Stomach (tissue), 9 donors: ENCODE measurements around the gene TBCD. TPM values are rescaled to one million over a fixed set of nuclear protein-coding genes. Genes with fewer than 3 reads are reported as not detected.

Source experiments
- DNase-seq, 2 donors: peaks; one replicate each; pipeline versions ENCODE4 v3.0.0 to v3.0.0-alpha.2; 2013 to 2019
- H3K27ac ChIP-seq, 5 donors: fragments of 200-600 bp in 4 of 5; sonication (generic) in 4 of 5; one replicate each; pipeline ENCODE4 v1.5.1; 2013 to 2019; ENCODE audit warnings: mild to moderate bottlenecking in 1 of 5, moderate library complexity in 1 of 5
- H3K27me3 ChIP-seq, 3 donors: fragments of 200-600 bp; sonication (generic); one replicate each; pipeline ENCODE4 v1.5.1; 2017 to 2019; ENCODE audit warnings: mixed run types in 1 of 3
- H3K36me3 ChIP-seq, 4 donors: fragments of 200-600 bp; sonication (generic); 1 replicate in 3 of 4; 2 replicates in 1 of 4; pipeline ENCODE4 v1.5.1; 2016 to 2019
- H3K4me1 ChIP-seq, 4 donors: fragments of 200-600 bp; sonication (generic); one replicate each; pipeline ENCODE4 v1.5.1; 2016 to 2019
- H3K4me3 ChIP-seq, 4 donors: fragments of 200-600 bp; sonication (generic) in 3 of 4; one replicate each; pipeline ENCODE4 v1.5.1; 2016 to 2019; ENCODE audit warnings: mild to moderate bottlenecking in 1 of 4
- H3K9me3 ChIP-seq, 4 donors: fragments of 200-600 bp; sonication (generic); one replicate each; pipeline ENCODE4 v1.5.1; 2016 to 2019
- EP300 ChIP-seq: sonication (generic); formaldehyde crosslinking; IDR thresholded peaks from one replicate; pipeline ENCODE4 v1.6.1; 2017; ENCODE audit warnings: antibody characterized with exemption
- POLR2A ChIP-seq, 4 donors: fragments of 450-650 bp; IDR thresholded peaks; one replicate each; pipeline ENCODE4 v1.6.1; 2016; ENCODE audit warnings: antibody characterized with exemption in 4 of 4, control low read depth in 2 of 4, mild to moderate bottlenecking in 1 of 4, moderate library complexity in 1 of 4
- POLR2AphosphoS5 ChIP-seq, 3 donors: sonication (generic); formaldehyde crosslinking; IDR thresholded peaks; one replicate each; pipeline ENCODE4 v1.6.1; 2016; ENCODE audit warnings: antibody characterized with exemption in 3 of 3
- WGBS, 5 donors: extraction: QIAGEN DNeasy Blood & Tissue Kit in 3 of 5; methylation state at CpG; one replicate each; pipeline versions ENCODE4 v1.1.5 to v1.1.7; 2013 to 2018; 5-methylcytosine and 5-hydroxymethylcytosine counted together
- intact Hi-C: fragments of 100-400 bp; cut with DNase I; formaldehyde crosslinking; loops from one replicate; pipeline ENCODE4 v1.15.1; 2023; ENCODE audit warnings: low total_unique reads
- polyA plus RNA-seq, 3 donors: library from polyadenylated mRNA; stranded (reverse); fragments of 200-250 nt; gene quantifications; one replicate each; pipeline ENCODE4 v1.2.3, GENCODE V29; 2013
- total RNA-seq, 5 donors: library from RNA; depleted of rRNA; stranded (reverse); fragments of >200 nt; gene quantifications; one replicate each; pipeline versions ENCODE4 v1.1.0 to v1.2.3, GENCODE V29; 2014 to 2016
- TF ChIP-seq, protein P1 (sequence below), 7 experiments: fragments of 450-650 bp in 4 of 7; fragments of 200-600 bp in 3 of 7; sonication (generic) in 3 of 7; IDR thresholded peaks; one replicate each; pipeline ENCODE4 v1.5.1; 2016 to 2019; ENCODE audit warnings: antibody characterized with exemption in 7 of 7, control low read depth in 2 of 7, mild to moderate bottlenecking in 1 of 7
- donor health status: healthy with polysubstance abuse.
- donor health status: Bipolar disorder and iron deficiency.
- donor health status: healthy.

TBCD gene
- total and polyA plus RNA-seq, 8 donors = 51.2 to 155 (median 101) TPM

- 86 to 91% (median 88%) methylated on average over 19 to 25 of the region's 25 CpGs for WGBS, 5 donors
- Histone ChIP-seq H3K27ac (no peak overlapping the region), H3K4me3 (no peak overlapping the region), H3K36me3 (no peaks in the 10 kb centered on the region), H3K9me3 (no peaks in the 10 kb centered on the region), H3K4me1 (peaks cover 0 to 2% (median 0%) of the 10 kb centered on the region in 4 donors), H3K27me3 (peaks cover 0 to 7% (median 0%) of the 10 kb centered on the region in 3 donors)
- intact Hi-C loops = no loop called here
- DNase-seq = no peak
- TF ChIP-seq, protein P1, sequence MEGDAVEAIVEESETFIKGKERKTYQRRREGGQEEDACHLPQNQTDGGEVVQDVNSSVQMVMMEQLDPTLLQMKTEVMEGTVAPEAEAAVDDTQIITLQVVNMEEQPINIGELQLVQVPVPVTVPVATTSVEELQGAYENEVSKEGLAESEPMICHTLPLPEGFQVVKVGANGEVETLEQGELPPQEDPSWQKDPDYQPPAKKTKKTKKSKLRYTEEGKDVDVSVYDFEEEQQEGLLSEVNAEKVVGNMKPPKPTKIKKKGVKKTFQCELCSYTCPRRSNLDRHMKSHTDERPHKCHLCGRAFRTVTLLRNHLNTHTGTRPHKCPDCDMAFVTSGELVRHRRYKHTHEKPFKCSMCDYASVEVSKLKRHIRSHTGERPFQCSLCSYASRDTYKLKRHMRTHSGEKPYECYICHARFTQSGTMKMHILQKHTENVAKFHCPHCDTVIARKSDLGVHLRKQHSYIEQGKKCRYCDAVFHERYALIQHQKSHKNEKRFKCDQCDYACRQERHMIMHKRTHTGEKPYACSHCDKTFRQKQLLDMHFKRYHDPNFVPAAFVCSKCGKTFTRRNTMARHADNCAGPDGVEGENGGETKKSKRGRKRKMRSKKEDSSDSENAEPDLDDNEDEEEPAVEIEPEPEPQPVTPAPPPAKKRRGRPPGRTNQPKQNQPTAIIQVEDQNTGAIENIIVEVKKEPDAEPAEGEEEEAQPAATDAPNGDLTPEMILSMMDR (IDR thresholded peaks at IDR 0.05) = no peak
- TF ChIP-seq EP300 (no peak), POLR2AphosphoS5 (IDR thresholded peaks at IDR 0.05) (no peak), POLR2A (IDR thresholded peaks at IDR 0.05) (no peak)
These were observed 42.0 kb upstream of the TBCD start for GRCh38 chr17:82709676-82710498.

DNA sequence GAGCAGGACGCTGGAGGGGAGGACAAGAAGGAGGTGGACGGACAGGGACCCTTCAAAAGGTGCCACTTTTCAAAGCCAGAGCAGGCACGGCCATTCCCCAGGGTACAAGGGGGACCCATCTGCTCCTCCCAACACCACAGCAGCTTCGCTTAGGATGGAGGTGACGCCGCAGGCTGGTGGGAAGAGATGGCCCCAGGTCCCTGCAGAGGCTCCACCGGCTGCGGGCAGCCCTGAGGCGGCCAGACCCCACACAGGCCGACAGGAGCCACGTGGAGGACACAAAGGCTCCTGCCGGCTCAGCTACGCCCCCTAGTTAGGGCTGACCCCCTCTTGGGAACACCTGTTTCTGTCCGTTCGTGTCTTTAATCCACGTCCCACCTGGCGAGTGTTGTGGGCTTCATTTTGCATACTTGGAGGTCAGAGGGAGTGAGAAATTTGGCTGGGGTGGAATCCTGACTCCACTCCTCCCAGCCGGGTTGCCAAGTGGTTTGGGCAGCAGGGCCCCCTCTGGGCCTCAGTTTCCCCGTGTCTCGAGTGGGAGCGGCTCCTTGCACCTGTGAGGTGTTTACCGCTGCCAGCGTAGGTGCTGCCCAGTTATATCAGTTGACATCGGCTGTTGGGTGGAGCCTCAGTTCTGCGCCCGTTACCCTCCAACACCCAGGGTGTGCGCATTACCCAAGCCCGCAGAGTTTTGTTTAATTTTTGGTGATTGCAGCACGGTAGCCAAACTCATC lies 41.2 kb upstream of the TBCD start:
- no peak for DNase-seq
- Histone ChIP-seq H3K4me3 (no peak overlapping the region), H3K27me3 (peaks cover 0 to 7% (median 0%) of the 10 kb centered on the region in 3 donors), H3K9me3 (no peaks in the 10 kb centered on the region), H3K27ac (no peak overlapping the region), H3K4me1 (peaks cover under 1 to 3% (median 2%) of the 10 kb centered on the region in 4 donors), H3K36me3 (no peaks in the 10 kb centered on the region)
- TF ChIP-seq POLR2AphosphoS5 (IDR thresholded peaks at IDR 0.05) (no peak), EP300 (no peak)
- WGBS, 5 donors = 67 to 79% (median 75%) methylated on average over 26 to 29 of the region's 29 CpGs
- intact Hi-C loops = no loop called here

- 87 to 93% (median 92%) methylated on average over 23 to 35 of the region's 35 CpGs for WGBS, 5 donors
These were observed 38.7 kb upstream of the TBCD start for GRCh38 chr17:82713071-82713723.

DNA sequence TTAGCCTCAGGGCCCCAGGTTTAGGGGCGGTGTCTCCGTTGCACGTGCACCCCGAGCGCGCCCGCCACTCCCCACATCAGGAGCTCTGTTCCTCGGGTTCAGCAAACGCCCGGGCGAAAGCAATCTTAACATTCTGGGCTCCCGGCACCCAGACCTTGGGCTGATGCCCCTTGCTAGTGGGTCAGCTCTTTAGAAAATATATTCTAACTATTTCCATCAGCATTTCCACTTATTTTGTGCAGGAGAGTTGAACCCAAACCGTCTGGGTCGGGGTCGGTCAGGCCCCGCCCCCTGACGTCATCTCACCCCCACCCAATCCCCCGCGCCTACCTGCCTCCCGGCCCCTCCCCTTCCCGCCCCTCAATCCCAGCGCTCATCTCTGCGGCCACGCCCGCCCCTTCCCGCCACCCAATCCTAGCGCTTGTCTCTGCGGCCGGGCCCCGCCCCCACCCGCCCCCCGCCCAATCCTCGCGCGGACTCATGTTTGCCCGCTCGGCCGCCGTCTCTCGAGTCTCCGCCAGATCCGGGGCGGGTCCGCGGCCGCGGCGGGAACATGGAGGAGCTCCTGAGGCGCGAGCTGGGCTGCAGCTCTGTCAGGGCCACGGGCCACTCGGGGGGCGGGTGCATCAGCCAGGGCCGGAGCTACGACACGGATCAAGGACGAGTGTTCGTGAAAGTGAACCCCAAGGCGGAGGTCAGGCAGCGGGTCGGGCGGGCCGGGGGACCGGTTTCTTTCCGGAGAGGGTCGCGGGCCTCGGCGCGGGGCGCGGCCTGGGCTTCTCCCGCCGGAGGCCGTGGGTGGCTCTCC lies 35.5 kb upstream of the TBCD start, which contains the start of gene FN3KRP:
Gene FN3KRP, plus strand, starts transcription at position 504 of the 808 bp plus-strand sequence. Its CDS starts 50 bp downstream, at position 554.
- no peaks in the 10 kb centered on the region for H3K9me3 ChIP-seq
- intact Hi-C loops = no loop called here

More at GRCh38 chr17:82713071-82713723, 38.7 kb upstream of the TBCD start:
- Histone ChIP-seq H3K4me1 (peaks cover 17 to 22% (median 21%) of the 10 kb centered on the region in 4 donors), H3K4me3 (no peak overlapping the region), H3K27ac (no peak overlapping the region), H3K27me3 (peaks cover 0 to 7% (median 0%) of the 10 kb centered on the region in 3 donors), H3K36me3 (no peaks in the 10 kb centered on the region), H3K9me3 (no peaks in the 10 kb centered on the region)
- intact Hi-C loops = no loop called here
- TF ChIP-seq POLR2A (IDR thresholded peaks at IDR 0.05) = no peak
- TF ChIP-seq, protein P1 (IDR thresholded peaks at IDR 0.05) = no peak
- TF ChIP-seq POLR2AphosphoS5 (IDR thresholded peaks at IDR 0.05) = no peak
- no peak for TF ChIP-seq EP300
- DNase-seq = no peak

More for the DNA sequence above, 35.5 kb upstream of the TBCD start, which contains the start of gene FN3KRP:
- H3K27ac ChIP-seq = peak within 1 kb of the TSS; percentile 76 to 85 (median 80)
- peak within 1 kb of the TSS; percentile 83 to 98 (median 88) for H3K4me3 ChIP-seq
- 0 to 1% (median 1%) methylated on average over 26 to 75 of the region's 75 CpGs for WGBS, 5 donors
- peaks cover 17 to 29% (median 25%) of the 10 kb centered on the region in 4 donors for H3K4me1 ChIP-seq
- no peaks in the 10 kb centered on the region for H3K27me3 ChIP-seq
- TF ChIP-seq POLR2AphosphoS5 (IDR thresholded peaks at IDR 0.05) = peak; percentile 58 to 83 (median 82)
- no peak for TF ChIP-seq EP300
- TF ChIP-seq POLR2A (IDR thresholded peaks at IDR 0.05) = peak in 1 of 4 donors; percentile 12
- TF ChIP-seq, protein P1 (IDR thresholded peaks at IDR 0.05) = no peak
- H3K36me3 ChIP-seq = peaks cover 8 to 31% (median 30%) of the 10 kb centered on the region in 4 donors
- peak; percentile 97 to 99 for DNase-seq
